Stimulated activated CD4-positive, alpha-beta T cell treated with anti-CD3 and anti-CD28 coated beads, Interleukin-12 subunit alpha, Interleukin-12 subunit beta, amount 100 ng/mL, for 24 hours (primary cell): ENCODE results near the gene SLA2.
"Not testable (repeated sequence)": the region's sequence is repeated elsewhere in the genome, so short reads cannot be mapped to it uniquely, and the experiment has no call there.

Source experiments
- DNase-seq, 2 experiments: peaks; one replicate each; pipeline ENCODE4 v3.0.0-alpha.2; 2020; ENCODE audit warnings: low read depth in 2 of 2

The SLA2 gene

DNA sequence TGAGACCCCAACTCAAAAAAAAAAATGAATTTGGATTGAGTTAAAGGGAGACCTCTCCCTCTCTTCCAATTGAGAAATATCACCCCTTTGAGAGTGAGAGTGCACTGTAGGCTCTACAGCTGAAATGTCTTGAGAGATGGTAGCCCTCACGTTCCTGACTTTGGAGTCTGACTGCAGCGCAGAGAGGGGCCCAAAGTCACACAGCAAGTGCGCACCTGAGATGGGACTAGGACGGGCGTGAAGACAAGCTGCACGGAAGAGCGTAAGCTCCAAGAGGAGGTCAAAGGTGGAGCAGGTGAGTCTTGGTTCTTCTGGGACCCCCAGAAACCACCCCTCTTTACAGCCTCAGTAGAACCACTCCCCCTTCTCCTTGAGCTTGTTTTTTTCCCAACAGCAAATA, 643 bp downstream of the SLA2 start:
- no peak for DNase-seq

DNA sequence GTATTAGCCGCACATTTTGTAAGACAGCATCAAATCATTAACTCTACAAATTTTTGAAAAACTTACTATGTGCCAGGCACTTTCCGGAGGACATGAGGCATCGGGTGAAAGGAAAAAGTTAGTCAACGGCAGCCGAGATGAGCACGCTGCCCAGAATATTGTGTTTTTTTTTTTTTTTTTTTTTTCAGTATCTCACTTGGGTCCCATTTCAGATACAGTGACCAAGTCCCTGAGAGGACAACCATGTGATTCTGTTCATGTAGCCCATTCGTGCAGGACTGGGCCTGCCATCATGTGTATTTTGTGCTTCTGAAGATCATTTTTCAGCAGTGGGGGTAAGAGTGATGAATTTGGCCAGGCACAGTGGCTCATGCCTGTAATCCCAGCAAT, 1.3 kb downstream of the SLA2 start:
- DNase-seq = peak; percentile 33 to 43

DNA sequence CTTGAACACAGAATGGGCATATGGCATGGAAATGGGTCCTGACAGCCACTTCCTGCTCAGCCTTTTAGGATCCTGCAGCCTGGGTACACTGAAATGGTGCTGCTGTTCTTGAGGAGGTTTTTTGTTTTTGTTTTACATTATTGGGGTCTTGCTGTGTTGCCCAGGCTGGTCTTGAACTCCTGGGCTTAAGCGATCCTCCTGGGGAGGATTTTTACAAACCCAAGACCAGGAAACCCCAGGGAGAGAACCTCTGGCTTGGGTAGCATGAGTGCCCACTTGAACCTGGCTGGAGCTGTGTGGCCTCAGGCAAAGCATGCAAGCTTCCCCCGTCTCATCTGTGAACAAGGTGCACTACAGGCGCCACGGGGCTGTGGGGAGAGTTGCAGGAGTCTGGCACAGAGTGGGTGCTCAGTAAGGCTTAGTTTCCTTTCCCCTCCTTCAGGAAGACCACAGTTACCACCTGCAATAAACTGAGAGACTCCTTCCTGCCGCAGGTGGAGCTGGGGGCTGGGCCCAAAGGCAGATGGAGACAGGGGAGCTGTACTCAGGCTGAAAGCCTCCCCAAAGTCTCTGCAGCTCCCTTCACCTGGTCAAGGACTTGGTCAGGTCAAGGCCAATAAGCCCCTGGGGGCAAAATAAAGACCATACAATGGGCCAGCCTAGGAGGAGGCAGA, 1.8 kb downstream of the SLA2 start:
- DNase-seq = peak; percentile 43 to 48

- no peak for DNase-seq
Observed at GRCh38 chr20:36642136-36642535, 3.9 kb downstream of the SLA2 start.

GRCh38 chr20:36641506-36641843, 4.5 kb downstream of the SLA2 start:
- no peak for DNase-seq

- DNase-seq = not testable (repeated sequence)
Observed at GRCh38 chr20:36638876-36639400, 7.1 kb downstream of the SLA2 start.

GRCh38 chr20:36634342-36634741, 11.7 kb downstream of the SLA2 start:
- DNase-seq = no peak

GRCh38 chr20:36633285-36633772, 12.7 kb downstream of the SLA2 start:
- DNase-seq = no peak

DNA sequence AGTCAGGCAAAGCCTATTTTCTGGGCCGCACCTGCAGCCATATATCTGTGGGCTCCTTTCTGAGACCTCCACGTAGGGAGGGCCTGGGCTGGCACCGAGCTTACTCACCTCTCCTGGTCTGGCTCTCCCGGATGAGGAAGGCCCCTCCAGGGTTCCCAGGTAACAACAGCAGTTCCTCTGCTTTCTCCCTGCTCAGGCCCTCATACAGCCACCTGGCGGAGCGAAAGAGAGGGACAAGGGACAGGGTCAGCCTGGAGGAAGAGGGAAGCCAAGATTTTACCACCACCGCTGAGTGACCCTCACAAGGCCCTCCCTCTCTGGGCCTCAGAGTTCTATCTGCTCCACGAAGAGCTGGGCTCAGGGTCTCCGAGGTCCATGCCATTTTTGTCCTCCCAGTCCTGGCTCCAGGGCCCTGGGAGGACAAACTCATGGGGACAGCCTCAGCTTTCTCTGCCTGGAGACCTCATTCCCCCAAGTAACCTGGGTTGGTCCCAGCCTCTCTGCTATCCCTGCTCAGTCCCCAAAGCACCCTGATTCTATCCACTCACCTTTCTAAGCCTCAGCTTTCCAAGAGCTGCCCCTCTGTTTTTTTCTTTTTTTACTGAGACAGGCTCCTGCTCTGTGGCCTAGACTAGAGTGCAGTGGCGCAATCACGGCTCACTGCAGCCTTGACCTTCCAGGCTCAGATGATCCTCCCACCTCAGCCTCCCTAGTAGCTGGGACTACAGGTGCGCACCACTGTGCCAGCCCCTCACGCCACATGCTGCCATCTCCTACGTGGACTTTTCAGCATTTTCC, 13.3 kb downstream of the SLA2 start:
- DNase-seq = no peak

GRCh38 chr20:36632147-36632486, 13.9 kb downstream of the SLA2 start:
- no peak for DNase-seq

GRCh38 chr20:36631646-36632045, 14.3 kb downstream of the SLA2 start:
- no peak for DNase-seq

- DNase-seq = no peak
Observed at GRCh38 chr20:36629719-36630681, 16.0 kb downstream of the SLA2 start.

DNA sequence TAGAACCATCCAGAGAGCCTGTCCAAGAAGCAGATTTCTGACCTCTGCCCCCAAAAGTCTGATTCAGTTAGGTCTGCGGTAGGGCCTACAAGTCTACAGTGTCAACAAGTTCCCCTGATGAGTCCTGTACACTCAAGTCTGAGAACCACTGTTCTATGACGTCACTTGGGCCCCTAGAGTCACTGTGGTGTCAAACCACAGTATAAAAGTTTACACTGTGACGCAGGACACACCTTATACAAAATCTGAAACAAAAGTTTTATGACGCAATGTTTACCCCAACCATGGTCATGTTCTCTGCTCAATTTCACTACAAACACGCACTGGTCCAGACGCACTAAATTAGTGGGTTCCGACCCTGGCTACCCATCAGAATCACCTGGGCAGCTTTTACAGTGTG, 17.9 kb downstream of the SLA2 start:
- no peak for DNase-seq

GRCh38 chr20:36624944-36625324, 21.1 kb downstream of the SLA2 start:
- DNase-seq = no peak

- no peak for DNase-seq
Observed at GRCh38 chr20:36624068-36624943, 21.7 kb downstream of the SLA2 start.

DNA sequence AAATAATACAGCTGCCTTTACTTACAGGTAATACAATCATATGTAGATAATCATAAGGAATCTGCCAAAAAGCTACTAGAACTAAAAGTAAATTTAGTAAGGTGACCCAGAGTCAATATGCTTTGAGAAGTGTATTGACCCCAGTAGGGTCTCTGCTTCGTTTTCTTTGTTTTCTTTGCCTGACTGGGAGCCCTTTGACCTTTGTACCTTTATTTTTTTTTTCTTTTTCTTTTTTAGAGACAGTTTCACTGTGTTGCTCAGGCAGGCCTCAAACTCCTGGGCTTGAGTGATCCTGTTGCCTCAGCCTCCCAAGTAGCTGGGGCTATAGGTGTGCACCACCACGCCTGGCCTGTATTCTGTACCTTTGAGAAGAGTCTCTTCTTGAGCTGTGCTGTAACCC, 22.6 kb downstream of the SLA2 start:
- no peak for DNase-seq

DNA sequence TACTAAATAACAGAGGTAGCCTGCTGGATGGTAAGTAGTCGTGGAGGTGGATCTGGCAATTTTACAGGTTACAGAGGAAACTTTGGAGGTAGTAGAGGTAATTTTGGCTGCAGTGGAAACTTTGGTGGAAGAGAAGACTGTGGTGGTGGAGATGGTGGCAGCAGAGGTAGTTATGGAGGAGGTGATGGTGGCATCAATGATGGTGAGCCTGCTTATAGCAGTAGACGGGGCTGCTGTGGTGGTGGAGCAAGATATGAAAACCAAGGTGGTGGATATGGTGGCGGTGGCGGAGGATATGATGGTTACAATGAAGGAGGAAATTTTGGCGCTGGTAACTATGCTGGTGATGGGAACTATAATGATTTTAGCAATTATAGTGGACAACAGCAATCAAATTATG, 25.1 kb downstream of the SLA2 start:
- no peak for DNase-seq

GRCh38 chr20:36614781-36615557, 31.0 kb downstream of the SLA2 start:
- DNase-seq = no peak

GRCh38 chr20:36613974-36614373, 32.0 kb downstream of the SLA2 start:
- no peak for DNase-seq

GRCh38 chr20:36611625-36612024, 34.4 kb downstream of the SLA2 start:
- no peak for DNase-seq
